T-helper 9 cell (primary cell): ENCODE results near the gene PRKG1.
"Not testable (repeated sequence)": the region's sequence is repeated elsewhere in the genome, so short reads cannot be mapped to it uniquely, and the experiment has no call there.

Experiments
- DNase-seq: peaks from one replicate; pipeline ENCODE4 v3.0.0-alpha.2; 2020

PRKG1 gene

GRCh38 chr10:51544933-51545332, 470.6 kb downstream of the PRKG1 start:
- no peak for DNase-seq

DNA sequence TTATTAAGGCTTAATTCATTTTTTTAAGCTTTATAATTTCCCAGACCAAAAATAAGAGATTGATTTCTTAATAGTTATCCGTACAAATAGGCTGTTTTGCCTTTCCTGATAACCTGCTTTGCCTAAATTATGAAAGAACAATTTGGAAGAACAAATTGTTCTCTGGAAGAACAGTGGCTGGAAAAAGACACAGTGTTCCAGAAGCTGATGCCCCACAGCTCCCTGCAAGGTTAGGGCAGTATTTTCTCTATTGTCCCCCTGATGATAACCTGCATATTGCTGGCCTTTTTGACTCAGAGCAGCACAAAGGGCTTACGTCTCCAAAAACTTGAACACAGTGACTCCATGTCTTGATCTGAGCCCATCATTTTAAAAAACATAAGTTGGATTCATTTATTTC, 473.7 kb downstream of the PRKG1 start:
- no peak for DNase-seq

DNA sequence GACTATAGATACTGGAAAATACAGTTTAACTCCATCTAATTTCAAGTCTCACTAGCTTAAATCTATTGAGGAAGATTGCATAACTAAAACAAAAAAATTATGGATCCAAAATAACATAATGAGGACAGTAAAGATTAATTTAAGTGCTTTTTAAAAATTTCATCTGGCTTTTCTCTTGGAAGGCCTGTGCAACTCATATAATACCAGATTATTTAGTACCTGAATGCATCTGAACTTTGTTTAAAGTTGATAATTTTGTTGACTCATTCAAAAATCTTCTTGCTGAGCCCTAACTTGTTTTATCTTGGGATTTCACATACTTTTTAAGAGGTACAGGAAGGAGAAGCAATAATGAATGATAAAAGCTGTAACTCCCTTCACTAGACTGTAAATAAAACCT, 478.6 kb downstream of the PRKG1 start:
- no peak for DNase-seq

DNA sequence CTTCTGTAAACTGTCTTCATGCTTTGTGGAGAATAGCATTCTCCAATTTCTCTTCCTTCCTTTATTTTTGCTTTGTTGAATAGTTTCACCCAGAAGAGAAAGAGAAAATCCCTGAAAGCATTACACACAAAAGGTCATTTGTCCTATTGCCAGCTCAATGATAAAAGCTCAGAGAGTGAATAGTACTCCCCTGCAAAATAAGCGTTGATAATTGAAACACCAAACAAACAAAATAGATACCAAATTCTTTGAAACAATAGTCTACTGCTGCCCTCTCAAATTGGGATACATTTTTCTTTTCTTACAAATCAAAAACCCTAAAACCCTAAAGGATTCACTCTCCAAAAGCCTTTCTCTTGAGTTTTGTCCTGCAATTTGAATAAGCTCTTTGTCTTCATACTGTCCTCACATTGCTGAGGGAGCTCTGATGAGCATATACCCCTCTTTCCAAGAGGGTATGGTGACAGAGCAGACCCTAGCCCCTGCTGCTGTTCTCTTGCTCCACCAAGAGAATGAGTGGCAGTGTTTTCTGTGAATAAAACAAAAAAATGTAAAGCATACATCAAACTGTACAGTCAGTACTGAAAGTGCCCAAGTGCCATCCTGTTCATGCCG, 490.7 kb downstream of the PRKG1 start:
- no peak for DNase-seq

DNA sequence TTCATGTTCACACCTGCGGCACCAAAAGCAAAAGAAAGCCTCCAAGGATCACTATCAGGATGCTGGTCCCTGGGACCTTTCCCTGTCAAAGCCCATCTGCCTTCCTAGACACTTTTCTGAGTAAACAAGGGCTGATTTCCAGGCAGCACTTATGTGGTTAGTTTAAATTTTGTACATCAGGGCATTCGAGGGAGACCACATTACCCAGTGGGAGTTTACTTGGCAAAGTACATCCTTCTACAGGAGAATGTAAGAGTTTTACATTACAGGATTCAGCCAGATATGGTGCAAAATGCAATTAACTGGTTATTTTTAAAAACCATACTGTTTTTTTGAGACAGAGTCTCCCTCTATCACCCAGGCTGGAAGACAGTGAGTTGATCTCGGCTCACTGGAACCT, 493.0 kb downstream of the PRKG1 start:
- no peak for DNase-seq

DNA sequence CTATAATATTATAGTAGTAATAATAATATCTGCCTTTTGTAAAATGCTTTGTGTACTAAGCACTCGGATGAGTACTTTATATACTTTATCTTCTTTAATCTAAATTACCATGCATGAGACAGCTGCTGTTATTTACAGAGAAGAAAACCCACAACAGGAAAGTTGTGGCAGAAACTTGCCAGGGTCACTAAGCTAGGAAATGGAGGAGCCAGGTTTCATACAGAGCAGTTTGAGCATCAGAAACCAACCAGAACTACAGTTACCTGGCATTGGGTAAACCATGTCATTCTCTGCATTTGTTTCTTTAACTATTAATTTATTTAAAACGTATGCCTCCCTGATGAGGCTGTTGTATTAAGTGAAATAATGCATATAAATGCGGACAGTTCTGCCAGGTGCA, 495.2 kb downstream of the PRKG1 start:
- DNase-seq: no peak

GRCh38 chr10:51574248-51575048, 500.2 kb downstream of the PRKG1 start:
- no peak for DNase-seq

DNA sequence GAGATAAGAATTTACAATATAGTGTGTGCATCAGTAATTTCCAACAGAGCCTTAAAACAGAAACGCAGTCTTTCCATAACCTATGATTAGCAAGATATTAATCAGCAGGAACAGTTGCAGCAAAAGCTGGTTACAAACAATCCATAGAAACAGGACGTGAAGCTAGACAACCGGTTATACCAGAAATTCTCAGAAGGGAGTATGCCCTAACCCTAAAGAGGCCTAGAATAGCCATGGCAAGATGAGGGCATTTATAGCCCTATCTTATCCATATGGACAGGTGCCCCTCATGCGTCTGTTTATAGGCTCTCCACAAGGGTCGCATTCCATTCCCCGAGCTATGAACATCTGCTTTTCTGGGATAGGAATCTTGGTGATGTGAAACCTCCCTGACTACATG, 506.9 kb downstream of the PRKG1 start:
- not testable (repeated sequence) for DNase-seq

GRCh38 chr10:51583976-51584375, 509.7 kb downstream of the PRKG1 start:
- DNase-seq: no peak

DNA sequence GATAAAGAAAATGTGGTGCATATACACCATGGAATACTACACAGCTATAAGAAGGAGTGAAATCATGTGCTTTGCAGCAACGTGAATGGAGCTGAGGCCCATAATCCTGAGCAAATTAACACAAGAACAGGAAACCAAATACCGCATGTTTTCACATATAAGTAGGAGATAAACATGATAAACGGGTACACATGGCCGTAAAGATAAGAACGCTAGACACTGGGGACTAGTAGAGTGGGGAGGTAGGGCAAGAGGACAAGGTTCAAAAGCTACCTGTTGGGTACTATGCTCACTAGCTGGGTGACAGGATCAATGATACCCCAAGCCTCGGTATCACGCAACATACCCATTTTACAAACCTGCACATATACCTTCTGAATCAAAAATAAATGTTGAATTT, 511.5 kb downstream of the PRKG1 start:
- DNase-seq: no peak

GRCh38 chr10:51588984-51589383, 514.7 kb downstream of the PRKG1 start:
- DNase-seq: no peak

DNA sequence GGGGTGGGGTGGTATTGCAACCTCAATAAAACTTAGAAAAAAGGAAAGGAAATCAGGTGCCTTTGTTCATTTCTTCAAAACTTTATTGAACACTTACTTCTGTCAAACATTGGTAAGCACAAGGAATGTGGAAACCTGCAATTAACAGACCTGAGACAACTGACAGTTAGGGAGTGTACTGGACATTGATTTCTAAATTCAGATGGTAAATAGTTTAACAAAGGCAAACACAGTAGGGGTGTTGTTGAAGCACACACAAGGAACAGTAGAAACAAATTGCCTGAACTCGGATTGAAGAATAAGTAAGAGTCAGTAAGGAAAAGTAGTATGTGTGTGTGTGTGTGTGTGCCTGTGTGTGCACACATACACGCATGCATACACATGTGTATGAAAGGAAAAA, 516.5 kb downstream of the PRKG1 start:
- DNase-seq: no peak

DNA sequence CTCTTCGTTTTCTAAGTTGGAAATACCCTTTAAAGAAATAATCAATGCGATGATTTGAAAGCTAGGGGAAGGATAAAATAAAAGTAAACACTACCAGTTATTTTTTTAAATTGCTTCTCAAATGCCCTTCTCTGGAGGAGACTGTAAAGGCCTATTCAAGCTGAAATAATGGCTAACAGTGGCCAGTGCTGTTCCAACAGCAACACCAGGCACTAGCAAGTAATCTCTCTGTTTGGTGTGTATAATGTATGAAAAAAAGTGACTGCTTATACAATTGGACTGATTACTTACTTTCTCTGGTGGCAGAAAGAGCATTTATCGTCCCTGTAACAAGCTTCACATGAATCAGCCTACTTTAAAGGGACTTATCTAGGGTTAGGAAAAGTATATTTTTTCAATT, 522.4 kb downstream of the PRKG1 start:
- no peak for DNase-seq

DNA sequence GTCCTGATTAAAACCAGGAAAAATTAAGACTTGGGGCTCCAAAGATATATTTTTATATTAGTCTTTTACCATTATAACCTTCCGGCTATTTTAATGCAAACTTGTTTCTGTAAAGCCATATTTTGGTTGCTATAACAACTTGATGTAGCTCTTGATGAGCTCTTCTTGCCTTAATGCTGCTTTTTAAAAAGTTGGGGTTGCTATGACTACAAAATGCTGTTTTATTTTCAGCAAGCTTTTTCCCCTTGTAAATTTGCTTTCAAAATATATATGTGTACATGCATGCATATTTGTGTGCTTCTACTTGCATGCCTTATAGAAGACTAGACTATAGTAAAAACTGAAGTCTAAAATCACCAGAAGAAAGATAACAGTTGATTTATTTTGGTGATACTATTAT, 525.4 kb downstream of the PRKG1 start:
- DNase-seq: no peak

GRCh38 chr10:51602326-51602725, 528.0 kb downstream of the PRKG1 start:
- DNase-seq: no peak

- DNase-seq: no peak
Observed at GRCh38 chr10:51604579-51604978, 530.3 kb downstream of the PRKG1 start.

GRCh38 chr10:51606825-51607462, 532.7 kb downstream of the PRKG1 start:
- no peak for DNase-seq

- DNase-seq: no peak
Observed at GRCh38 chr10:51607463-51607835, 533.2 kb downstream of the PRKG1 start.

DNA sequence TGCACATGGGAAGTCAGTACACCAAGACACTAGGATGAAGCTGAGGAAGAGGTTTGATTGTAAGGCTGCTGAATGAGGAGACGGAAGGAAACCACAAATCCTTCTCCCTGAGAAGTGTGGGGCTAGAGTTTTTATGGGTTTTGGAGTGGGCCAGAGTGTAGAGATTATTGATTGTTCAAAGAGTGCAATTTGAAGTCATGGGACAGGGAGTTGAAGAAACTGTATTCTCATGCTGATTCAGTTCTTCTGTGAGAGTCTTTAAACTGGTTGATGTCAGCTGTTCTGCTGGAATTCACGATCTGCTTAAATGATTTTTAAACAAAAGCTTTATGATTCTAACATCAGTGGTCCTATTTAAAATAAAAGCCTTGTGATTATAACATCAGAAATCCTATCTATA, 533.9 kb downstream of the PRKG1 start:
- no peak for DNase-seq

DNA sequence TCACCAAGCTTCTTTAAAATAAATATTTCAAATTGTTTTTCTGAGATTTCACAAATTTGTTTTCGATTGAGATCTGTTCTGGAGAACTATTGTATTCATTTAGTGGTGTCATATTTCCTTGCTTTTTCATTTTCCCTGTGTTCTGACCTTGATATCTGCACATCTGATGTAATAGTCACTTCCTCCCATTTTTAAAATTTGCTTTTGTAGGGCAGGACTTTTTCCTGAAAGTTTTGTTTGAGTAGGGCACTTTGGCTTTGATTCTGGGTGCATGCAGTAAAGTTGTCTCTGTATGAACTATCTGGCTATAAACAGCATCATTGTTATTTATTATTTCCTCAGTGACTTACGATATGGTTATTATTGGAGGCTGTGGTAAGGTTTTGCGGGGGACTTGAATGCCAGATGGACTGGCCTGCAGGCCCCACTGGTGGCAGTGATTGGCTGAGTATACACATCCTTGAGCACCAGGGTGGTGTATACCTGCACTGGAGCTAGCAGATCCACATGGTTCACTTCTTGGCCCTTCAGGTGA, 541.5 kb downstream of the PRKG1 start:
- no peak for DNase-seq

DNA sequence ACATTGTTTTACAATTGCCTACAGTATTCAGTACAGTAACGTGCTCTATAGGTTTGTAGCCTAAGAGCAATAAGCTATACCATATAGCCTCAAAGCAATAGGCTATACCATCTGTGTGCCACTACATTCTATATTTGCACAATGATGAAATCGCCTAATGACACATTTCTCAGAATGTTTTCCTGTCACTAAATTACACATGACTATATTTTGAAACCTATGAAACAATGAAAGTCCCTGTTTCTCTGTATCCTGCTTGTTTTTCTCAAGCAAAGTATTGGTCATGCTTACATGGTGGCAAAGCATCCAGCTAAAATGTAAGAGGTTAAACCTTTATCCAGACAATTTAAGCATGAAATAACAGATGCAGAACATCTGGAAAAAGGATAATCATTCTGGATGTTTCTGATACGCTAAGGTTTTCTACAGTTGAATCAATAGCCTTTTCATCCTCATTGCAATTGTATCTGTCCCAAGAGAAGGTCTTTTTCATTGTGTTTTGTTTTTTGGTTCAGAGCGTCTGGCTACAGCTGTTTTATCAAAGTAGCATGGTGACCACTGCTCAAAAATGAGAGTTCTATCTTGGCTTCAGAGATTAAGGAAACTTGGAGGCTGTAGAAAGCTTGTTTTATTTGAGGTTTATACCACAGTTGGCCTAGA, 543.4 kb downstream of the PRKG1 start:
- no peak for DNase-seq

DNA sequence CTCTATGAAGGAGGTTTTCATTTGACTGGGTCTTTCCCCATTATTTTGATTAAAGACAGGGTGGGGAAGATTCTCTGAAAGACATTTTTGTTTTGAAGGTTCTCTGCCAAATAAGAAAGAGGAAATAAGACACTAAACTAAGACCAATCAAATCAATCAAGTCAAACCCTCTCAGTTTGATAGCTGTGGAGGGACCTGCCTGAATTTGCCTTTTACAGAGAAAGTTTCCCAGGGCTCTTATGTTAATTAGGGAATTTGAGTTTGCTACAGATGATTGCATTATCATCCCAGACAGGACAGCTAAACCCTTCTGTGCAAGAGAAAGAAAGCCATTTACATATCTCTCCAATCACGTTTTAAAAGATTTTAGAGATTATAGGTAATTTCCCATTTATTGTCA, 545.1 kb downstream of the PRKG1 start:
- no peak for DNase-seq

DNA sequence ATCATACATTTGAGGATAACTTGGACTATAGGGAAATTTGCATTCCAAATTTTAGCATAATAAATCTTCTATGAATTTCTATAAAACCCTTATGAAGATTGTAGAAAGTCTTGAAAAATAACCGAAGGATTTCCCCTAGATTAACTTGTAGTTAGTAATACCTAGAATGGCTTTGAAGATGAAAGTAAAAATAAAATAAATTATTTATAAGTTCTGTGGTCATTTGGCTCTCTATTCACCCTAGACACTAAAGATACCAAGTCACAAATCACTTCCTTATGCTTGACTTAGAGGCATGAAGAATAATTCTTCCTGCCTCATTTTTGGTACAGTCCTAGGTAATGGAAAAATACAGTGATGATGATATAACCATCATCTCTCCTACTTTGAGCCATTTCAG, 545.8 kb downstream of the PRKG1 start:
- no peak for DNase-seq

GRCh38 chr10:51624013-51624412, 549.7 kb downstream of the PRKG1 start:
- DNase-seq: no peak
